ENCODE measurements around the gene RPL18. TPM values are rescaled to one million over a fixed set of nuclear protein-coding genes. Genes with fewer than 3 reads are reported as not detected.

RPL18 gene
- total and polyA plus RNA-seq, 9 of the 15 experiments (the other 6 are each of a cell fraction or from before 2014, with no cell fraction given) = 312 to 2,635 (median 1,653) TPM

DNA sequence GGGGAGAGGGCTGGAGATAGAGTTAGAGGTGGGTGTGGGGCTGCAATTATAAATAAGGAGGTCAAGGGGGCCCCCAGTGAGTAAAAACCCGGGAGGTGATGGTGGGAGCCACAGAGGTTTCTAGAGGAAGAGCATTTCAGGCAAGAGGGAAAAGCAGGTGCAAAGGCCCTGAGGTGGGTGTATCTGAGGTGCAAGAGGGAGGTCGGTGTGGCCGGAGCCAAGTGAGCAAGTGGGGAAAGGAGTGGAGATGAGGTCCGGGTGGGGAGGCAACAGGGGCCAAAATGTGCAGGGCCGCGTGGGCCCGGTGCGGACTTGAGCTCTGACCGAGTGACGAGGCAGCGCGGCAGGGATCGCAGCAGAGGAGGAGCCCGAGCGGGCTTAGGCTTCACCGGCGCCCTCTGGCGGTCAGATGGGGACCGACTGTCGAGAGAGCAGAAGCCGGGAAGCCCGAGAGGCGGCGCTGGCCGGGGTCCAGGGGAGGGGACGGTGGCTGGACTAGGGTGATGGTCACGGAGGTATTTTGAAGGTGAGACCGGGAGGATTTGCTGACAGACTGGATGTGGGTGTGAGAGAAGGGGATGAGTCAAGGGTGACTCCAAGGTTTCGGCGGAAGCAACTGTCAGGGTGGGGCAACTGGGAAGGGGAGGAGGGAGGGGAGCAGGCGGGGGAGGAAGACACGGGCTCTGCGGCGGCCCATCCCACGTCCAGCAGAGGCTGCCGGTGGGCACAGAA, 30.1 kb downstream of the RPL18 start (continued):
- peak; percentile 80 for TF ChIP-seq PCBP1 (IDR thresholded peaks at IDR 0.05; ENCODE audit: low read depth, low read length, poor library complexity, severe bottlenecking)
- TF ChIP-seq TAF9B (IDR thresholded peaks at IDR 0.05; ENCODE audit: partially characterized antibody) = no peak
- peak; percentile 79 to 87 for TF ChIP-seq MAZ (CRISPR knock-in tag; conservative IDR thresholded peaks at IDR 0.05 in 1 of 2, IDR thresholded peaks at IDR 0.05 in 1 of 2)
- no peak for TF ChIP-seq HOXB6 (CRISPR knock-in tag; IDR thresholded peaks at IDR 0.05; ENCODE audit: borderline replicate concordance)
- TF ChIP-seq, protein P1, sequence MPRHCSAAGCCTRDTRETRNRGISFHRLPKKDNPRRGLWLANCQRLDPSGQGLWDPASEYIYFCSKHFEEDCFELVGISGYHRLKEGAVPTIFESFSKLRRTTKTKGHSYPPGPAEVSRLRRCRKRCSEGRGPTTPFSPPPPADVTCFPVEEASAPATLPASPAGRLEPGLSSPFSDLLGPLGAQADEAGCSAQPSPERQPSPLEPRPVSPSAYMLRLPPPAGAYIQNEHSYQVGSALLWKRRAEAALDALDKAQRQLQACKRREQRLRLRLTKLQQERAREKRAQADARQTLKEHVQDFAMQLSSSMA (CRISPR knock-in tag; IDR thresholded peaks at IDR 0.05) = no peak
- TF ChIP-seq, protein P2, sequence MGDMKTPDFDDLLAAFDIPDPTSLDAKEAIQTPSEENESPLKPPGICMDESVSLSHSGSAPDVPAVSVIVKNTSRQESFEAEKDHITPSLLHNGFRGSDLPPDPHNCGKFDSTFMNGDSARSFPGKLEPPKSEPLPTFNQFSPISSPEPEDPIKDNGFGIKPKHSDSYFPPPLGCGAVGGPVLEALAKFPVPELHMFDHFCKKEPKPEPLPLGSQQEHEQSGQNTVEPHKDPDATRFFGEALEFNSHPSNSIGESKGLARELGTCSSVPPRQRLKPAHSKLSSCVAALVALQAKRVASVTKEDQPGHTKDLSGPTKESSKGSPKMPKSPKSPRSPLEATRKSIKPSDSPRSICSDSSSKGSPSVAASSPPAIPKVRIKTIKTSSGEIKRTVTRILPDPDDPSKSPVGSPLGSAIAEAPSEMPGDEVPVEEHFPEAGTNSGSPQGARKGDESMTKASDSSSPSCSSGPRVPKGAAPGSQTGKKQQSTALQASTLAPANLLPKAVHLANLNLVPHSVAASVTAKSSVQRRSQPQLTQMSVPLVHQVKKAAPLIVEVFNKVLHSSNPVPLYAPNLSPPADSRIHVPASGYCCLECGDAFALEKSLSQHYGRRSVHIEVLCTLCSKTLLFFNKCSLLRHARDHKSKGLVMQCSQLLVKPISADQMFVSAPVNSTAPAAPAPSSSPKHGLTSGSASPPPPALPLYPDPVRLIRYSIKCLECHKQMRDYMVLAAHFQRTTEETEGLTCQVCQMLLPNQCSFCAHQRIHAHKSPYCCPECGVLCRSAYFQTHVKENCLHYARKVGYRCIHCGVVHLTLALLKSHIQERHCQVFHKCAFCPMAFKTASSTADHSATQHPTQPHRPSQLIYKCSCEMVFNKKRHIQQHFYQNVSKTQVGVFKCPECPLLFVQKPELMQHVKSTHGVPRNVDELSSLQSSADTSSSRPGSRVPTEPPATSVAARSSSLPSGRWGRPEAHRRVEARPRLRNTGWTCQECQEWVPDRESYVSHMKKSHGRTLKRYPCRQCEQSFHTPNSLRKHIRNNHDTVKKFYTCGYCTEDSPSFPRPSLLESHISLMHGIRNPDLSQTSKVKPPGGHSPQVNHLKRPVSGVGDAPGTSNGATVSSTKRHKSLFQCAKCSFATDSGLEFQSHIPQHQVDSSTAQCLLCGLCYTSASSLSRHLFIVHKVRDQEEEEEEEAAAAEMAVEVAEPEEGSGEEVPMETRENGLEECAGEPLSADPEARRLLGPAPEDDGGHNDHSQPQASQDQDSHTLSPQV (IDR thresholded peaks at IDR 0.05) = 0 out of 2 replicates have a peak, but pooled peaks have one; percentile 54
- no peak for TF ChIP-seq ZNF589 (CRISPR knock-in tag; IDR thresholded peaks at IDR 0.05; ENCODE audit: low read depth)
- no peak for TF ChIP-seq MXI1 (IDR thresholded peaks at IDR 0.05; ENCODE audit: low read depth, low read length)
- TF ChIP-seq, protein P3, sequence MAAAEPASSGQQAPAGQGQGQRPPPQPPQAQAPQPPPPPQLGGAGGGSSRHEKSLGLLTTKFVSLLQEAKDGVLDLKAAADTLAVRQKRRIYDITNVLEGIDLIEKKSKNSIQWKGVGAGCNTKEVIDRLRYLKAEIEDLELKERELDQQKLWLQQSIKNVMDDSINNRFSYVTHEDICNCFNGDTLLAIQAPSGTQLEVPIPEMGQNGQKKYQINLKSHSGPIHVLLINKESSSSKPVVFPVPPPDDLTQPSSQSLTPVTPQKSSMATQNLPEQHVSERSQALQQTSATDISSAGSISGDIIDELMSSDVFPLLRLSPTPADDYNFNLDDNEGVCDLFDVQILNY (CRISPR knock-in tag; IDR thresholded peaks at IDR 0.05) = no peak
- no peak for TF ChIP-seq BMI1 (IDR thresholded peaks at IDR 0.05; ENCODE audit: low read length)
- no peak for TF ChIP-seq ILF3 (IDR thresholded peaks at IDR 0.05; ENCODE audit: borderline replicate concordance)
- peak; percentile 49 for TF ChIP-seq KDM5B (IDR thresholded peaks at IDR 0.05; ENCODE audit: insufficient replicate concordance, low read depth, low read length)
- TF ChIP-seq ZNF436 (CRISPR knock-in tag; IDR thresholded peaks at IDR 0.05) = no peak
- no peak; the same call in 1 of the 2 replicates for TF ChIP-seq XRCC3 (IDR thresholded peaks at IDR 0.05)
- no peak for TF ChIP-seq SP2 (IDR thresholded peaks at IDR 0.05; ENCODE audit: extremely low read depth, low read depth, low read length, poor library complexity, severe bottlenecking)
- 0 out of 2 replicates have a peak, but pooled peaks have one; percentile 26 for TF ChIP-seq ZNF668 (CRISPR knock-in tag; IDR thresholded peaks at IDR 0.05)
- no peak for TF ChIP-seq ZNF324 (CRISPR knock-in tag; IDR thresholded peaks at IDR 0.05)
- TF ChIP-seq ZNF282 (CRISPR knock-in tag; IDR thresholded peaks at IDR 0.05) = no peak
- TF ChIP-seq NFIC (IDR thresholded peaks at IDR 0.05) = peak; percentile 96
- TF ChIP-seq KLF16 (IDR thresholded peaks at IDR 0.05) = no peak
- TF ChIP-seq, protein P4, sequence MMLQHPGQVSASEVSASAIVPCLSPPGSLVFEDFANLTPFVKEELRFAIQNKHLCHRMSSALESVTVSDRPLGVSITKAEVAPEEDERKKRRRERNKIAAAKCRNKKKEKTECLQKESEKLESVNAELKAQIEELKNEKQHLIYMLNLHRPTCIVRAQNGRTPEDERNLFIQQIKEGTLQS (IDR thresholded peaks at IDR 0.05) = peak; percentile 62; the same call in 1 of the 2 replicates
- TF ChIP-seq, protein P4 (CRISPR knock-in tag; conservative IDR thresholded peaks at IDR 0.05) = 0 out of 2 replicates have a peak, but pooled peaks have one; percentile 33
- no peak for TF ChIP-seq NFRKB (IDR thresholded peaks at IDR 0.05; ENCODE audit: low read depth)

Data from K562 (cell line).